ENCODE results near the gene TLX3. TPM values are rescaled to one million over a fixed set of nuclear protein-coding genes. Genes with fewer than 3 reads are reported as not detected.

Gene TLX3
- total RNA-seq, 1 donor from 2014 or later, result 2.1 TPM

DNA sequence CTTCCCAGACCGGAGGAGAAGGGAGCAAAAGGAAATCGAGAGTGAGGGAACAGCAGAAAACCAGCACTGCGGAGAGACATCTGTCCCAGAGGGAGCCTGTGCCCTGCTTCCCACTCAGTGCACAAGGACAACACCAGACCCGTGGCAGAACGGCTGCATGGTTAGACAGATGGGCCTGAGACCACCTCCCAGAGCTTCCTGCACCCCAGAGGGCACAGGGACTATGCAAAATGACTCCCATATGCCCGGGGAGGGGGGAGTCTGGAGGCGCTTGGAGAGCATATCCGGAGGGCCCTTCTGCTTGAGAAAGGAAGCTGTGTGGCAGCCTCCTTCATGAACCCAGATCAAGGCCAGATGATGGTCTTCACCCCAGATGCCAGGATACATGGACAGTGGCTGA lies 26.6 kb downstream of the TLX3 start:
- H3K27ac Mint-ChIP-seq, result no peak overlapping the region
- no peaks in the 10 kb centered on the region for H3K36me3 Mint-ChIP-seq
- H3K9me3 Mint-ChIP-seq, result no peaks in the 10 kb centered on the region
- H3K27me3 Mint-ChIP-seq, result peaks cover 56% of the 10 kb centered on the region
- H3K4me1 Mint-ChIP-seq (ENCODE audit: unreplicated experiment), result no peaks in the 10 kb centered on the region
- no peak overlapping the region for H3K4me3 Mint-ChIP-seq
- TF ChIP-seq, protein P1, sequence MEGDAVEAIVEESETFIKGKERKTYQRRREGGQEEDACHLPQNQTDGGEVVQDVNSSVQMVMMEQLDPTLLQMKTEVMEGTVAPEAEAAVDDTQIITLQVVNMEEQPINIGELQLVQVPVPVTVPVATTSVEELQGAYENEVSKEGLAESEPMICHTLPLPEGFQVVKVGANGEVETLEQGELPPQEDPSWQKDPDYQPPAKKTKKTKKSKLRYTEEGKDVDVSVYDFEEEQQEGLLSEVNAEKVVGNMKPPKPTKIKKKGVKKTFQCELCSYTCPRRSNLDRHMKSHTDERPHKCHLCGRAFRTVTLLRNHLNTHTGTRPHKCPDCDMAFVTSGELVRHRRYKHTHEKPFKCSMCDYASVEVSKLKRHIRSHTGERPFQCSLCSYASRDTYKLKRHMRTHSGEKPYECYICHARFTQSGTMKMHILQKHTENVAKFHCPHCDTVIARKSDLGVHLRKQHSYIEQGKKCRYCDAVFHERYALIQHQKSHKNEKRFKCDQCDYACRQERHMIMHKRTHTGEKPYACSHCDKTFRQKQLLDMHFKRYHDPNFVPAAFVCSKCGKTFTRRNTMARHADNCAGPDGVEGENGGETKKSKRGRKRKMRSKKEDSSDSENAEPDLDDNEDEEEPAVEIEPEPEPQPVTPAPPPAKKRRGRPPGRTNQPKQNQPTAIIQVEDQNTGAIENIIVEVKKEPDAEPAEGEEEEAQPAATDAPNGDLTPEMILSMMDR (conservative IDR thresholded peaks at IDR 0.05), result no peak
- no peak for DNase-seq (ENCODE audit: extremely low spot score, unreplicated experiment)

DNA sequence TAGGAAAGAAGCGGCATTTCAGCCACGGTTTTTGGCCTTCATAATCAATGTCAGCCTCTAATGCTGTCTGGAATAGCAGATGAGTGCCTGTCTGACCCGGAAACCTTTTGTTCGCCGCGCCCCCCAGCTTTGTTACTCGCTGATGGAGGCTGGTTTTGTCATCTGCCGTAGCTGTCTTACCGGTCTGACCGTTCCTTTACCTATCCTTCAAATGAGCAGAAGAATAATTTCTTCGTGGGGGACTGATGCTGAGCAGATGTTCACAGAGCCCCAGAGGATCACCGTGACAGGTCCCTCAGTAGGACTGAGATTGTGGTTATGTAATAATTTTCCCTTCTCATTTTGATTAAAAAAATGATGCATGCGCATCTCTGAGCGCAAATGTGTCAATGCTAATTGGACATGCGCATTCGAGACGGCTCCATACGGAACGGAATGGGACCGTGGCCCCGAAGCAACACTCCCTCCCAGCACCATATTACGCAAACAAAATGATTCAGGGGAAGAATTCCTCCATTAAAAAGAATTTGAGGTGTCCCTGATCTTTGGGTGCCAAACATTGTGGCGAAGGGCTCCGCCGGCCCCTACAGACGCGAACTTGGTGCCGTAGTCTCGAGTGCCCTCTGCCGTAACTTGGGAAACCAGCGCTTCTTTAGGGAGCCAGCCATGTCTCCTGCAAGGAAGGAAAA lies 27.6 kb downstream of the TLX3 start:
- peak overlapping the region; percentile 58 for H3K27ac Mint-ChIP-seq
- no peak for DNase-seq (ENCODE audit: extremely low spot score, unreplicated experiment)
- no peaks in the 10 kb centered on the region for H3K4me1 Mint-ChIP-seq (ENCODE audit: unreplicated experiment)
- no peaks in the 10 kb centered on the region for H3K9me3 Mint-ChIP-seq
- no peaks in the 10 kb centered on the region for H3K36me3 Mint-ChIP-seq
- TF ChIP-seq, protein P1 (conservative IDR thresholded peaks at IDR 0.05), result peak; percentile 67
- H3K27me3 Mint-ChIP-seq, result peaks cover 48% of the 10 kb centered on the region
- peak overlapping the region; percentile 69 for H3K4me3 Mint-ChIP-seq

DNA sequence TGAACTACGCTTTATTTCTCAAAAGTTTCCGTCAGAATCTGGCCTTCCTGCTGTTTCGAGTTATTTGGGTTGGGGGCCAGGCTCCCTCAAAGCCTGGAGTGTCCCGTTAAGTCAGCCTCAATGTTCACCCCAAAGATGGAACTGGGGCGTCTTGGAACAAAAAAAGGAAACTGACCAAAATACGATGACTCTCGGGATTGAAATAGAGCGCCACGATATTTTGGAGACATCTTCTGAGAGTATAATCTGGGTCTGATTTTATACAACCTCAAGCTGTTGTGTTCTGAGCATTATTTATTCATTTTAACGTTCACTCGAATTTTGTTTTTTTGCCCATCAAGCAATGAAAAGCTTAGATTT lies 28.1 kb downstream of the TLX3 start:
- Mint-ChIP-seq H3K4me1 (ENCODE audit: unreplicated experiment) (no peaks in the 10 kb centered on the region), H3K27ac (no peak overlapping the region), H3K36me3 (no peaks in the 10 kb centered on the region), H3K9me3 (no peaks in the 10 kb centered on the region), H3K4me3 (no peak overlapping the region), H3K27me3 (peaks cover 43% of the 10 kb centered on the region)
- no peak for DNase-seq (ENCODE audit: extremely low spot score, unreplicated experiment)
- TF ChIP-seq, protein P1 (conservative IDR thresholded peaks at IDR 0.05), result no peak

DNA sequence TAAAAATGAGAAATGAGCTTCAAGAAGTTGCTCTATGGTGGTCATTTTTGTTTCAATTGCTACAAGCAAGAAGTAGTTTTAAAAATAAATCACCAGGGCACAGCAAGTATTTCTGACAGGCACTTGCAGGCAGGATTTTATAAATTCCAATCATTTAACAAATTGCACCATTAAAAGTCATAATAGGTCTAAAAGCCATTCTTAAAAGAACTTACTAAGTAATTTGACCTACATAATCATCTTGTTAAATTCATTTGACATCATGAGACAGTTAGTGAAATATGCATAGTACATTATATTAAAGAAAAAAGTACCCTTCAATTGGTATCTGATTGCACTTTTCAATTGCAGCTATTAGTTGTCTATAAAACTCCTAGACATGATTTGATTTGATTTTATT lies 31.0 kb downstream of the TLX3 start:
- Mint-ChIP-seq H3K27ac (no peak overlapping the region), H3K4me3 (no peak overlapping the region), H3K27me3 (peaks cover 37% of the 10 kb centered on the region), H3K4me1 (ENCODE audit: unreplicated experiment) (peaks cover 4% of the 10 kb centered on the region), H3K36me3 (no peaks in the 10 kb centered on the region), H3K9me3 (no peaks in the 10 kb centered on the region)
- DNase-seq (ENCODE audit: extremely low spot score, unreplicated experiment), result no peak
- TF ChIP-seq, protein P1 (conservative IDR thresholded peaks at IDR 0.05), result no peak

DNA sequence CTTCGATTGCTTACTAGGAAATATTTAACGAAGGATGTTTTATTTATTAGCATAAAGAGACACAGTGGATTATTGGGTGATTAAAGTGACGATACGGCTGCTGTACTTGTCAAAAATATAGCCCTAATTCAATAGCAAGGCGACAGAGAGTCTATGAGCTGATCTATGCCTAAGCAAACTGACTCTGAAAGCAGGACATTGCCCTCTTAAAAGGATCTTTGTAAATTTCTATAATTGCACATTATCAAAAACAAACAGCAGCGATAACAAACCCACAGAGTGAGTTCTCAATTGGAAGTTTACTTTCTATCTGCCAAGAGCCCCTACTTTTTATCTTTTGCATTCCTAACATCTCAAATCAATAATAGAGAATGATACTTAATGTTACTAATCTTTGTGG lies 31.4 kb downstream of the TLX3 start:
- no peak overlapping the region for H3K4me3 Mint-ChIP-seq
- no peak overlapping the region for H3K27ac Mint-ChIP-seq
- H3K27me3 Mint-ChIP-seq, result peaks cover 34% of the 10 kb centered on the region
- H3K9me3 Mint-ChIP-seq, result no peaks in the 10 kb centered on the region
- DNase-seq (ENCODE audit: extremely low spot score, unreplicated experiment), result no peak
- H3K36me3 Mint-ChIP-seq, result no peaks in the 10 kb centered on the region
- peaks cover 4% of the 10 kb centered on the region for H3K4me1 Mint-ChIP-seq (ENCODE audit: unreplicated experiment)
- TF ChIP-seq, protein P1 (conservative IDR thresholded peaks at IDR 0.05), result no peak
